SK-N-MC (cell line): ENCODE data around the gene CBY1.

Experiments
- EZH2 ChIP-seq: fragments of 200-600 bp; sonication (generic); IDR thresholded peaks from one replicate; pipeline ENCODE4 v1.6.1; 2017; ENCODE audit warnings: antibody characterized with exemption
- POLR2AphosphoS5 ChIP-seq: IDR thresholded peaks from 2 replicates; pipeline ENCODE4 v1.6.1; 2012; ENCODE audit warnings: mild to moderate bottlenecking, low read depth, low read length, borderline replicate concordance

DNA sequence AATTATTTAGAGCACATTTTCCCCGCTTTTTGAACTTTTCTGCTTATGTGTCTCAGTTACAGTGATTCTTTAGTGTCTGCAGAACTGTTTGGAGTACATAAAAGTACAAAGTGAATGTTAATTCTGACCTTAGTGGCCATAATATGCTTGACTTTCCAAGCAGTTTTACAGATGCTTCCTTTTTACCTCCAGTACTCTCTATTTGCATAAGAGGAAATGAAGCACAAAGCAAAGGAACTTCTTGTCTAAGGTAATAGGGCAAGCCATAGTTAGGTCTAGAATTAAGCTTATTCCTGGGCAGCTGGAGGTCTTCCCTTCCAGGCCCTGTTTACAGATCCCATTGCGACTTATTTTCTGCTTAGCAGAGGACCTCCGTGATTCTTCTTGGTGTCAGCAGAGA lies 52.9 kb downstream of the CBY1 start:
- TF ChIP-seq EZH2, result no peak
- TF ChIP-seq POLR2AphosphoS5, result no peak
